ENCODE results near the gene SHISA6.

The SHISA6 gene

GRCh38 chr17:11553135-11553534 lies 312.1 kb downstream of the SHISA6 start:
- no peak for TF ChIP-seq CTCF (IDR thresholded peaks at IDR 0.05; ENCODE audit: insufficient read depth, low read depth, low read length, missing control alignments)
- DNase-seq (ENCODE audit: low read depth), result no peak
- no peak overlapping the region for H3K4me3 ChIP-seq (ENCODE audit: low read depth, low read length)

GRCh38 chr17:11554042-11554441 lies 313.0 kb downstream of the SHISA6 start:
- TF ChIP-seq CTCF (IDR thresholded peaks at IDR 0.05; ENCODE audit: insufficient read depth, low read depth, low read length, missing control alignments), result no peak
- no peak for DNase-seq (ENCODE audit: low read depth)
- no peak overlapping the region for H3K4me3 ChIP-seq (ENCODE audit: low read depth, low read length)

- no peak overlapping the region for H3K4me3 ChIP-seq (ENCODE audit: low read depth, low read length)
- DNase-seq (ENCODE audit: low read depth), result no peak
- no peak for TF ChIP-seq CTCF (IDR thresholded peaks at IDR 0.05; ENCODE audit: insufficient read depth, low read depth, low read length, missing control alignments)
These were observed 313.5 kb downstream of the SHISA6 start for GRCh38 chr17:11554542-11554941.

DNA sequence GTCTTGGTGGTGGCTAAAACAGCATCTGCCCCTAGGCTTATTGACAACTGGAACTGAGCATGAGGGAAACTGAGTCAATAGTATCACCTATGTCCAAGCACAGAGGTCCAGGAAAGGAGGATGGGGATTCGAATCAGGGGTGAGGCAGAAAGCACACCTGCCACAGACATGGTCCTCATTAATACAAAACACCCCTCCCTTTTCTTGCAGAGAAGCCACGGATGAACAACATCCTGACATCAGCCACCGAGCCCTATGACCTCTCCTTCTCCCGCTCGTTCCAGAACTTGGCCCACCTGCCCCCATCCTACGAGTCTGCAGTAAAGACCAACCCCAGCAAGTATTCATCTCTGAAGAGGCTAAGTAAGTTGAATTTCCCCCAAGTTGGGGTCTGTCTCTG lies 314.5 kb downstream of the SHISA6 start:
- no peak for DNase-seq (ENCODE audit: low read depth)
- no peak overlapping the region for H3K4me3 ChIP-seq (ENCODE audit: low read depth, low read length)
- TF ChIP-seq CTCF (IDR thresholded peaks at IDR 0.05; ENCODE audit: insufficient read depth, low read depth, low read length, missing control alignments), result no peak

GRCh38 chr17:11557727-11558452 lies 316.9 kb downstream of the SHISA6 start:
- no peak overlapping the region for H3K4me3 ChIP-seq (ENCODE audit: low read depth, low read length)
- no peak for TF ChIP-seq CTCF (IDR thresholded peaks at IDR 0.05; ENCODE audit: insufficient read depth, low read depth, low read length, missing control alignments)
- no peak for DNase-seq (ENCODE audit: low read depth)

GRCh38 chr17:11558681-11559234 lies 317.7 kb downstream of the SHISA6 start:
- TF ChIP-seq CTCF (IDR thresholded peaks at IDR 0.05; ENCODE audit: insufficient read depth, low read depth, low read length, missing control alignments), result no peak
- H3K4me3 ChIP-seq (ENCODE audit: low read depth, low read length), result no peak overlapping the region
- DNase-seq (ENCODE audit: low read depth), result no peak

DNA sequence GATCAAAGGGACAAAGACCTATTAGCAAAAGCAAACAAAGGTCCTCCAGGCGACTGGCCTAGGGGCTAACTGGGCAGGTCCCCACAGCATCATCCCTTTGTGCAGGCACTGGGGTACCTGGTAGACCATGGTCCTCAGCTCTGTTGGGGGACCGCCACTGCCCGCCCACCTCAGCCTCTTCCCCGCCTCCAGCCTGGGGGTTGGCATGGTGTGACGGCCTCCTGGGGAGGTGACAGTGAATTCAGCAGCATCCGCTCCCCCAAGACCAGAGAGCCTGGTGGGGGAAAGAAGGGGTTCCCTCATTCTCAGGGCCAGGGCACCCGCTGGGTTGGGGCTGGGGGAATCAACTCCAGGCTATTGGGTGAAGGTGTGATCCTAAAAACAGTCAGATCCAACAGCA lies 318.6 kb downstream of the SHISA6 start:
- no peak for DNase-seq (ENCODE audit: low read depth)
- H3K4me3 ChIP-seq (ENCODE audit: low read depth, low read length), result no peak overlapping the region
- TF ChIP-seq CTCF (IDR thresholded peaks at IDR 0.05; ENCODE audit: insufficient read depth, low read depth, low read length, missing control alignments), result no peak
